HG02981 (cell line): ENCODE data around the gene IL17RD.

Experiments used
- ATAC-seq: cut with Tn5 transposase; IDR thresholded peaks from one replicate; pipeline ENCODE4 v1.9.1; 2021; ENCODE audit warnings: mild to moderate bottlenecking, moderate library complexity; ENCODE audit not compliant: unreplicated experiment

IL17RD gene

GRCh38 chr3:57164657-57165573 is at the start of gene IL17RD:
TSS of gene IL17RD (minus strand) at chr3:57165353. CDS start at chr3:57165286, 67 bp downstream.
- ATAC-seq, result peak; percentile 49

GRCh38 chr3:57206423-57206822 is 41.3 kb upstream of the IL17RD start:
- no peak for ATAC-seq

DNA sequence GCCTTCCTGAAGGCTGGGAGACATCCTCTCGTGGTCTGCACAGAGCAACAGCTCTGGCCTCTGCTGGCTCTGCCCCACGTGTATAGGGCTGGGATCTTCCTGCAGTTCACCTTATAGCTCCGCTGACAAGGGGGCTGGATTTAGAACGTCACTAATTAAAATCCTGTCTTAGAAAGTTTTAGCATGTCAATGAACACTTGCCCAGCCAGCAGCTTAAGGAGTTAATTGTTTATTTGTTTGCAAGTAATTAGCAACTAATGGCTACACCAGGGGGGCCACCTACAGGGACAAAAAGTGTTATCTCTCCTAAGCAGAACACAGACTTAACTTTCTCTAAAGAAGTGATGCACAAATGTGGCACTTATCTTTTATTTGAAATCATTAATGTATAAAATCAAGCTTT is 34.7 kb upstream of the IL17RD start, which contains the start of gene HESX1:
TSS of gene HESX1 (minus strand) at position 84 of the 403 bp plus-strand sequence. CDS start at position 24, 60 bp downstream.
- no peak for ATAC-seq

DNA sequence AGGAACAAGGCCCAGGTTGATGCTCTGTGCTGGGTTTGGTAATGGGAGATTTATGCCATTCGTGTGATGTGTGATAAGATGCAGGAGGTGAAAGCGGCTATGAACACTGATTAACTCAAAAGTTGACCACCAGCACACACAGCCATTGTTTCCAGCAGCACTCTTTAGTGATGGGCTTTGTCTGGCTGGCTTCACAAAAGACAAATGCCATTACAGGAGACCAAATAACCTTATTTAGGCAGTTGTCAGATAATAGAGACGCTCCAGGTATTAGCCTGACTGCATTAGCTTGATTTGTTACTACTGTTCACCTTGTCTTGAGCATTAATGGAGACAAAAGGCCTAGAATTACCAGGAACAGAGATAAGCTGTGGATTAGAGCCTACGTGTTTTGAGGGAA is 29.5 kb upstream of the IL17RD start:
- ATAC-seq, result no peak

DNA sequence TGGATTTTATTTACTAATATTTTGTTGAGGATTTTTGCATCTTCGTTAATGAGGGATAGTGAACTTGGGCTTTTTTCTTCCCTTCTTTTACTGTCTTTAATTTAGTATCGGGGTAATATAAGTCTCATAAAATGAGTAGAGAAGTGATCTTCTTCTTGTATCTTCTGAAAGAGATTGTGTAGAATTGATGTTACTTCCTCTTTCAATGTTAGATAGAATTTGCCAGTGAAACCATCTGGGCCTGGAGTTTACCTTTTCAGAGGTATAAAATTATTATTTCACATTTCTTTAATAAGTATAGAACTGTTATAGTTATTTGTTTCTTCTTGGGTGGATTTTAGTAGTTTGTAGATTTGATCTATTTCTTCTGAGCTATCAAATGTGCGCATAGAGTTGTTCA is 26.9 kb upstream of the IL17RD start:
- no peak for ATAC-seq

- no peak for ATAC-seq
Measured at GRCh38 chr3:57184526-57184925, 19.4 kb upstream of the IL17RD start.

DNA sequence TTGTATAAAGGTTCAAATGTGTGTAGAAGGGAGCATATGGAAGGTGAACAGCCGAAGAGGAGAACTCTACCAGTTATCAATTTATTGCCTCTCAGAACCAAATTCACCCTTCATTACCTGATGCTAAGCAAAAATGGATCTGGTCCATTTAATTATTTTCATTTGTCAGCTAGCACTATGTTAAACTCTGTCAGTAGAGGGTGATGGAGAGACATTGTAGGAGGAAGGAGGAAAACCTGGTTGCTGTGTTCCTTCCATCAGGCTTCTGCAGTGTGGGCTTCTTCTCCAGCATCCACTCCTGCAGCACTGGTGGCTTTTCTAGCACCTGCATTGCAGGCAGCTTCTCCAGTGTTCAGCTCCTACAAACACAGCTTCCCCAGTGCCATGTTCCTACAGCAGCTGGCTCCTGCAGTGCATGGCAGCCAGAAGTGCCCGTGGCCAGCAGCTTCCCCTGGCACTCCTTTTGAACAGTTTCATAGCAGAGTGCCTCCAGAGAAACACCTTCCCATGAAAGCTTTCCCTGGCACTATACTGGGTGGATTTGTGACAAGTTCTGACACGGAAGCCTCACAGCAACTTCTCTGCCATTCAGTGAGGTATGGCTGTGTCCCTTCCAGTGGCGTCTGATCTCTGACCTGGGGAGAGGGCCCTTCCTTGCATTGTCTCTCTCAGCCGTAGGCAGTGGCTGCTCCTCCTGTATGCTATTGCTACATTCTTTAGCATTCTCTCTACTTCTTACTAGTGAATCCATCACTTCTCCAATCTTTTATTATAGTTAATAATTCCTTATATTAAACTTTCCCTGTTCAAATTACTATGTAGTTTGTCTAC is 14.6 kb upstream of the IL17RD start:
- no peak for ATAC-seq

DNA sequence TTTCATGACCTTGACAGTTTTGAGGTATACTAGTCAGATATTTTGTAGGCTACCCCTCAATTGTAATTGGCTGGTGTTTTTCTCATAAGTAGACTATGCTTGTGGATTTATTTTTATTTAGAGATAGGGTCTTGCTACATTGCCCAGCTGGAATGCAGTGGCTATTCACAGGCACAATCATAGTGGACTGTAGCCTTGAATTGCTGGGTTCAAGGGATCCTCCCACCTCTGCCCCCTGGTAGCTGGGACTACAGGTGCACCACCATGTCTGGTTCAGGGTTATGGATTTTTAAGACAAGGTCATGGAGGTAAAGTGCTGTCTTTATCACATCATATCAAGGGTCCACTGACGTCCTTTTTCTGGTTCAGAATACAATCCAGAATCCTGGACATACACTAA is 10.9 kb upstream of the IL17RD start:
- ATAC-seq, result no peak

DNA sequence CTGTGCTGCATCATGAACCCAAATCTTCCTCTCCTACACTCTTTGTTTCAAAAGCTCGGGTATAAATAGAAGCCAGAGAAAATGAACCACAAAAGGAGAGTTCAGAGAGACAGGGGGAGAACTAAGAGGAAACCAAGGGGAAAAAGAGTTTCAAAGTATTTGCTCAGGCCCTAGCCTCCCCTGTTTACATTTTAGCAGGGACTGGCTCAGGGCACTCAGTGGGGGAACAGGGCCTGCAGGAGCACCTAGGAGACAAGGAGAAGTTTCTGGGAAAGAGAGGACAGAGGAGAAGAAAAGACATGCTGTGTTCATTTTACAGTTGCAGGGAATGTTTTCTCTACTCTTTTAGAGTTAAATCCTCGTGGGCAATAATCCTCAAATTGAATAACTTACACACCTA is 8.5 kb upstream of the IL17RD start:
- no peak for ATAC-seq

DNA sequence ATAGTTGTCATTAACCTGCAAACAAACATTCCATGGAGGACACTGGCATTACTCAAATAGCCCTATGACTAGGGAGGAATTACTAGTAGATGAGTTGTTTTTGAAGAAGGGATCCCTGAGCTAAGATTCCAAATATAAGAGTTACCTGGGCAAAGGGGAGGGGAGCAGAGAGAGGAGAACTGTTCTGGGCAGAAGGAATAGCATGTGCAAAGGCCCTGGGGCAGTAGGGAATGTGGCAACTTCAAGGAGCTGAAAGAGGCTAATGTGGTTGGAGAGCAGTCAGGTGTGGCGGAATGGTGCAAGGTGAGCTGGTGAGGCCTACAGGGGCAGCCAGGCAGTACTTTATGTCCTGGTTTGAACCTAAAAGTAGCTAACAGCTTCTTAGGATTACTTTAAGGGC is 5.8 kb upstream of the IL17RD start:
- ATAC-seq, result no peak

GRCh38 chr3:57169872-57170623 is 4.9 kb upstream of the IL17RD start:
- ATAC-seq, result peak; percentile 54

GRCh38 chr3:57169108-57169507 is 4.0 kb upstream of the IL17RD start:
- no peak for ATAC-seq

- no peak for ATAC-seq
Measured at GRCh38 chr3:57168151-57168550, 3.0 kb upstream of the IL17RD start.

GRCh38 chr3:57166660-57167059 is 1.5 kb upstream of the IL17RD start:
- ATAC-seq, result no peak

- ATAC-seq, result no peak
Measured at GRCh38 chr3:57165641-57166040, 488 bp upstream of the IL17RD start.

GRCh38 chr3:57164217-57164656 is 916 bp downstream of the IL17RD start:
- no peak for ATAC-seq

DNA sequence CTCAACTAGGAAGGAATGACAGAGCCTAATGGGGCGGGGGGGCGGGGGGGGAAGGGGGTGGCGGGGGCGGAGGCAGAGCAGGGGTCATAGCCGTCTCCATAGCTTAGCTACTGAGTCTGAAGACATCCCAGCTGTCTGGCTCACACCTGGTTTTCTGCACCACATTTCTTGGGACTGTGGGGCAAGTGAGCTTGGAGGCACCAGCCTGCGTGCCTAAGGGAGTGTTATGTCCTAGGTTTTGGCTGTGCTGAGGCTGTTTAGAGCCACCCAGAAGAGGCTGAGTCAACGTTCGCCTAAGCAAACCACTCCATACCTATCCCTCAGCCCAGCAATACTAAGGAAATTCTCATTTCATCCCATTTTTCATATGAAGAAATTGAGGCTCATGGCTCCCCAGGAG is 1.4 kb downstream of the IL17RD start:
- ATAC-seq, result no peak

DNA sequence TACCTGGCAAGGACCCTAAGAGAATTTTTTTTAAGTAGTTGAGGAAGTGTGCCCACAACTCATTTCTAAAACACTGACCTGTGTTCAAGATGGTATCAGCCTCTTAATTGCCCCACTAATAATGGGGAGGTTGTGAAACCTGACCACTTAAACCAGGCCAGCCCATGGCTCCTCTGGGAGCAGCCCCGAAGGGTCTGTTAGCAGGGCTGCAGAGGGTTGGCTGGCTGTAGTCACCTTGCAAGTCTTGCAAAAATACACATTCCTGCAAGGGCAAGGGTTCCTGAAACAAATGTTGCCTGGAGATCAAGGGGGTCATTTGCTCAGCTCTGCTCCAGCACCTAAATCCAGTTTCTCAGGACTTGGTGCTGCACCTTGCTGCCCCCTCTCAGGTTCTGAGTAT is 3.2 kb downstream of the IL17RD start:
- ATAC-seq, result no peak

DNA sequence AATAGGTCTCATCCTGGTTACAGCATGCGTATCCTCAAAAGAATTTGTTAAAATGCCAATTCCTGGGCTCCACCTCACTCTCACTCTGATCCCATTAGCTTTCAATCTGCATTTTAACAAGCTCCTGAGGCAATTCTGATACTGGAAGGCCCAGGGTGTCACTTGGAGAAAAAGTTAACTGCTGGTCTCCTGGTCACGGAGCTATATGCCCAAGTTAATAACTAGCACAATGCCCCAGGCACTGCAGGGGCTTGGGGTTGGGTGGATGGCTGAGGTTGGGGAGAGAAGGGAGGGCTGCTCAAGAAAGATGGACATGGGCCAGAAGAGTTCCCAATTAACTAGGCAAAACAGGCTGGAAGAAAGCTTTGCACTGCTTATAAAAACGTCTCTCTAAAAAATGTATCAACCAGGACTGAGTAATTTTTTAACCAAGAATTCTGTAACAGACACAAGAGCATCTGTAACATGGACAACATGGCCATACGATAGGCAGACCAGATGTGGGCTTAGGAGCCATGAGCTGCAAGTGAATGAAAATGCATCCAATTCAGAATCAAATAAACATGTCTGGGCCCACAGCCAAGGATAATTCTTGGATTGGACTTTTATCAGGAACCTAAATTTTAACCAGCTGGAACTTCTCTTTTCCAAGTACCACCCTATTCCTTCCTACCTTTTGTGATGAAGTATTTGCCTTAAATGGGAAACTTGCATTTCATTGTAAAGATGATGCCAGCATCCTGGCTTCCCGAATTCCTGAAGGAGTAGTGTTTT is 4.2 kb downstream of the IL17RD start:
- ATAC-seq, result no peak

GRCh38 chr3:57160076-57160764 is 4.9 kb downstream of the IL17RD start:
- no peak for ATAC-seq
